ENCODE results near the gene CDC7. TPM values are rescaled to one million over a fixed set of nuclear protein-coding genes. Genes with fewer than 3 reads are reported as not detected.

The CDC7 gene
- total RNA-seq, 1 donor from 2014 or later = 12.3 TPM

DNA sequence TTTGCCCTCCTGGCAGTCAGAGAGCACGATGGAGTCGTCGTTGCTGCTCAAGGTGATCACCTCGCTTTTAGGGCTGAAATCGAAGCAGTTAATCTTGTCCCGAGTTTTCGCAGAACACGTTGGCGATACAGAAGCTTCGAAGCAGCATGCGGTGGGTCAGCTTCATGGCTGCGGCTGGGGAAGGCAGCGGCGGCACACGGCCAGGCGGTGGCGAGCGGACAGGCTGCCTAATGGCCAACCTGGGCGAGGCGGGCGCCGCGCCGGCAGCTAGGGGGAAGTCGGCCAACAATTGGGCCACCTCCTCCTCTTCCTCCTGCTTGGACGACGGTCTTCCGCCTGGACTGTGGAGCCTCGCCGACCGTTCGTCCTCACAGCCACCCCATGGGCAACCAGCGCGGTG is 34.8 kb downstream of the CDC7 start:
- H3K4me3 ChIP-seq (ENCODE audit: low read depth, low read length) = no peak overlapping the region
- DNase-seq (ENCODE audit: low read depth) = no peak
- TF ChIP-seq CTCF (conservative IDR thresholded peaks at IDR 0.05; ENCODE audit: low read depth, low read length) = no peak

- no peak overlapping the region for H3K4me3 ChIP-seq (ENCODE audit: low read depth, low read length)
- TF ChIP-seq CTCF (conservative IDR thresholded peaks at IDR 0.05; ENCODE audit: low read depth, low read length) = no peak
- DNase-seq (ENCODE audit: low read depth) = no peak
Measured at GRCh38 chr1:91537281-91537986, 36.8 kb downstream of the CDC7 start.

GRCh38 chr1:91537987-91538304 is 37.3 kb downstream of the CDC7 start:
- no peak for TF ChIP-seq CTCF (conservative IDR thresholded peaks at IDR 0.05; ENCODE audit: low read depth, low read length)
- no peak for DNase-seq (ENCODE audit: low read depth)
- no peak overlapping the region for H3K4me3 ChIP-seq (ENCODE audit: low read depth, low read length)

GRCh38 chr1:91540910-91541309 is 40.3 kb downstream of the CDC7 start:
- DNase-seq (ENCODE audit: low read depth) = no peak
- no peak overlapping the region for H3K4me3 ChIP-seq (ENCODE audit: low read depth, low read length)
- no peak for TF ChIP-seq CTCF (conservative IDR thresholded peaks at IDR 0.05; ENCODE audit: low read depth, low read length)

GRCh38 chr1:91541918-91542533 is 41.4 kb downstream of the CDC7 start:
- TF ChIP-seq CTCF (conservative IDR thresholded peaks at IDR 0.05; ENCODE audit: low read depth, low read length) = no peak
- DNase-seq (ENCODE audit: low read depth) = no peak
- H3K4me3 ChIP-seq (ENCODE audit: low read depth, low read length) = no peak overlapping the region

- no peak for TF ChIP-seq CTCF (conservative IDR thresholded peaks at IDR 0.05; ENCODE audit: low read depth, low read length)
- no peak overlapping the region for H3K4me3 ChIP-seq (ENCODE audit: low read depth, low read length)
- no peak for DNase-seq (ENCODE audit: low read depth)
Measured at GRCh38 chr1:91545506-91546300, 45.1 kb downstream of the CDC7 start.
